Endodermal cell (in vitro differentiated cells): ENCODE results near the gene NADSYN1. TPM values are rescaled to one million over a fixed set of nuclear protein-coding genes. Genes with fewer than 3 reads are reported as not detected.

Experiments
- DNase-seq: peaks from one replicate; pipeline ENCODE4 v3.0.0-alpha.2; 2017
- H3K27ac ChIP-seq: 2 replicates; pipeline ENCODE4 v1.5.1; 2013; ENCODE audit warnings: mild to moderate bottlenecking, low read depth, low read length, moderate library complexity
- H3K27me3 ChIP-seq: 2 replicates; pipeline ENCODE4 v1.6.1; 2013; ENCODE audit warnings: mild to moderate bottlenecking, low read length, moderate library complexity; ENCODE audit not compliant: insufficient read depth, control insufficient read depth, poor library complexity, severe bottlenecking
- H3K36me3 ChIP-seq: 2 replicates; pipeline ENCODE4 v1.7.0; 2013; ENCODE audit warnings: mild to moderate bottlenecking, low read length, moderate library complexity; ENCODE audit not compliant: control insufficient read depth, insufficient read depth
- H3K4me1 ChIP-seq: one replicate; pipeline ENCODE4 v1.7.0; 2013; ENCODE audit warnings: low read length; ENCODE audit not compliant: control insufficient read depth, insufficient read depth
- H3K4me3 ChIP-seq: 2 replicates; pipeline ENCODE4 v1.5.1; 2013; ENCODE audit warnings: mild to moderate bottlenecking, low read length, moderate library complexity
- H3K9ac ChIP-seq: 2 replicates; pipeline ENCODE4 v1.6.1; 2013; ENCODE audit warnings: mild to moderate bottlenecking, low read length, moderate library complexity; ENCODE audit not compliant: poor library complexity, severe bottlenecking; ENCODE audit errors: extremely low read depth
- H3K9me3 ChIP-seq: 2 replicates; pipeline ENCODE4 v1.6.1; 2013; ENCODE audit warnings: mild to moderate bottlenecking, low read length, moderate library complexity; ENCODE audit not compliant: control insufficient read depth
- H3K27ac Mint-ChIP-seq: 2 replicates; pipeline ENCODE4 v1.8.0; 2020; ENCODE audit warnings: mixed read lengths
- H3K27me3 Mint-ChIP-seq: 2 replicates; pipeline ENCODE4 v1.8.0; 2021; ENCODE audit warnings: mild to moderate bottlenecking, mixed read lengths; ENCODE audit not compliant: insufficient read depth
- H3K36me3 Mint-ChIP-seq: 2 replicates; pipeline ENCODE4 v1.8.0; 2020; ENCODE audit warnings: low read depth, mixed read lengths
- H3K4me1 Mint-ChIP-seq: 2 replicates; pipeline ENCODE4 v1.8.0; 2020; ENCODE audit warnings: mixed read lengths
- H3K4me3 Mint-ChIP-seq: 2 replicates; pipeline ENCODE4 v1.8.0; 2020; ENCODE audit warnings: mild to moderate bottlenecking, moderate library complexity, mixed read lengths
- H3K9me3 Mint-ChIP-seq: 2 replicates; pipeline ENCODE4 v1.8.0; 2020; ENCODE audit warnings: mild to moderate bottlenecking, mixed read lengths
- WGBS, 2 experiments: methylation state at CpG; one replicate each; pipeline versions ENCODE4 v1.1.5 to v1.1.7; 2013; ENCODE audit warnings: missing lambda C conversion rate in 2 of 2, mixed read lengths in 1 of 2; ENCODE audit not compliant: insufficient coverage in 1 of 2, insufficient read length in 1 of 2; 5-methylcytosine and 5-hydroxymethylcytosine counted together
- total RNA-seq, 2 donors: library from RNA; stranded (reverse); fragmentation: NEBNext Ultra II Directional in 1 of 2; extraction: Animal tissue kit (Norgen Biotek cat#: 25700) in 1 of 2; gene quantifications; 2 replicates in 1 of 2; 3 replicates in 1 of 2; pipeline ENCODE4 v1.2.1, GENCODE V29; 2021
- TF ChIP-seq, protein P1 (sequence below): fragments of 200-600 bp; sonication (generic); conservative IDR thresholded peaks from 2 replicates; pipeline ENCODE4 v1.5.0; 2021; ENCODE audit warnings: antibody characterized with exemption, mild to moderate bottlenecking

Gene NADSYN1
- total RNA-seq, 2 donors from 2014 or later, result 51.9 to 61.6 TPM

DNA sequence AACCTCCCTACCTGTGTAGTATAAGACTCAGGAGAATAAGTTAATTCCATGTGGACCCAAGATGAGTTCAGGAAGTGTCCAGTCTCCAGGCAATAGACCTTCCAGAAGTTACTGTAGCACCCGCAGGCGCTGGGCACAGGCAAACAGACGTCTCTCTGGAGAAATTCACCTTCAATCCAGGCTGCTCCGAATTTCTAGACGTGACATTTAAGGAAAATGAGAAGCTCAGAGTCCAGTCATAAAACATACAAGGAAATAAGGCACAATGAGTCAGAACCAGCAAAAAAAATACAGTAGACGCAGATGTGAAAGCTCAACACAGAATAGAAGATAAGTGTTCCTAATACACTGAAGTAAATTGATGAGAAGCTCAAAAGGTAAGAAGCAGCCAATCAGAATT is 14.2 kb downstream of the NADSYN1 start:
- TF ChIP-seq, protein P1, sequence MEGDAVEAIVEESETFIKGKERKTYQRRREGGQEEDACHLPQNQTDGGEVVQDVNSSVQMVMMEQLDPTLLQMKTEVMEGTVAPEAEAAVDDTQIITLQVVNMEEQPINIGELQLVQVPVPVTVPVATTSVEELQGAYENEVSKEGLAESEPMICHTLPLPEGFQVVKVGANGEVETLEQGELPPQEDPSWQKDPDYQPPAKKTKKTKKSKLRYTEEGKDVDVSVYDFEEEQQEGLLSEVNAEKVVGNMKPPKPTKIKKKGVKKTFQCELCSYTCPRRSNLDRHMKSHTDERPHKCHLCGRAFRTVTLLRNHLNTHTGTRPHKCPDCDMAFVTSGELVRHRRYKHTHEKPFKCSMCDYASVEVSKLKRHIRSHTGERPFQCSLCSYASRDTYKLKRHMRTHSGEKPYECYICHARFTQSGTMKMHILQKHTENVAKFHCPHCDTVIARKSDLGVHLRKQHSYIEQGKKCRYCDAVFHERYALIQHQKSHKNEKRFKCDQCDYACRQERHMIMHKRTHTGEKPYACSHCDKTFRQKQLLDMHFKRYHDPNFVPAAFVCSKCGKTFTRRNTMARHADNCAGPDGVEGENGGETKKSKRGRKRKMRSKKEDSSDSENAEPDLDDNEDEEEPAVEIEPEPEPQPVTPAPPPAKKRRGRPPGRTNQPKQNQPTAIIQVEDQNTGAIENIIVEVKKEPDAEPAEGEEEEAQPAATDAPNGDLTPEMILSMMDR, result no peak
- 93 to 100% methylated on average over 6 of the region's 6 CpGs for WGBS, 2 experiments

DNA sequence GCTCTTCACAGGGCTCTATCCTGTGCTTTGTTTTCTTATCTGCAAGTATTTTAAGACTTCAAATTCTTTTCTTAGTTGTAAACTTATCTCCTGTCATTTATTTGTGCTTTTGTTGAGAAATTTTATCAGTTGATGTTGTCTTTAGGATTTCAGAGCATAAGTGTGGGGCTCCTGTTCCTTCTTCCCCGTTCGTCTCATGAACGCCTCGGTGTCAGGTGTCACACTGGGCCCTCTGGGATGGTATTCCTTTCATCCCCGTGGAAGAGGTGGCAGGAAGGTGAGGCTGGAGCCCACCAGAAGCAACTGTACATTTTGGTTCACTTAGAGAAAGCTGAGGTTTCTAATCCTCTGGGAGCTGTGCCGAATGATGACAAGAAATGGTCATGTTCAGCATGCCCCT is 17.9 kb downstream of the NADSYN1 start:
- Histone ChIP-seq H3K4me1 (peaks cover 9% of the 10 kb centered on the region), H3K4me3 (no peak overlapping the region), H3K9me3 (peaks cover 42% of the 10 kb centered on the region), H3K27me3 (no peaks in the 10 kb centered on the region), H3K27ac (no peak overlapping the region), H3K9ac (no peak overlapping the region), H3K36me3 (peaks cover 74% of the 10 kb centered on the region)
- Mint-ChIP-seq H3K4me3 (no peak overlapping the region), H3K27me3 (no peaks in the 10 kb centered on the region), H3K36me3 (peaks cover 76% of the 10 kb centered on the region), H3K4me1 (peaks cover 14% of the 10 kb centered on the region), H3K27ac (no peak overlapping the region), H3K9me3 (peaks cover 40% of the 10 kb centered on the region)
- no peak for DNase-seq
- TF ChIP-seq, protein P1, result no peak
- WGBS, 2 experiments, result 61 to 100% methylated on average over 1 to 6 of the region's 6 CpGs

More for the DNA sequence above, 14.2 kb downstream of the NADSYN1 start:
- H3K27me3 ChIP-seq, result no peaks in the 10 kb centered on the region
- H3K27ac ChIP-seq, result no peak overlapping the region
- Mint-ChIP-seq H3K9me3 (peaks cover 40% of the 10 kb centered on the region), H3K4me3 (no peak overlapping the region), H3K4me1 (peaks cover 12% of the 10 kb centered on the region), H3K27ac (no peak overlapping the region), H3K36me3 (peaks cover 74% of the 10 kb centered on the region), H3K27me3 (no peaks in the 10 kb centered on the region)
- peaks cover 54% of the 10 kb centered on the region for H3K36me3 ChIP-seq
- peaks cover 9% of the 10 kb centered on the region for H3K4me1 ChIP-seq
- H3K9me3 ChIP-seq, result peaks cover 42% of the 10 kb centered on the region
- no peak overlapping the region for H3K9ac ChIP-seq
- peak overlapping the region; percentile 46 for H3K4me3 ChIP-seq
- no peak for DNase-seq

DNA sequence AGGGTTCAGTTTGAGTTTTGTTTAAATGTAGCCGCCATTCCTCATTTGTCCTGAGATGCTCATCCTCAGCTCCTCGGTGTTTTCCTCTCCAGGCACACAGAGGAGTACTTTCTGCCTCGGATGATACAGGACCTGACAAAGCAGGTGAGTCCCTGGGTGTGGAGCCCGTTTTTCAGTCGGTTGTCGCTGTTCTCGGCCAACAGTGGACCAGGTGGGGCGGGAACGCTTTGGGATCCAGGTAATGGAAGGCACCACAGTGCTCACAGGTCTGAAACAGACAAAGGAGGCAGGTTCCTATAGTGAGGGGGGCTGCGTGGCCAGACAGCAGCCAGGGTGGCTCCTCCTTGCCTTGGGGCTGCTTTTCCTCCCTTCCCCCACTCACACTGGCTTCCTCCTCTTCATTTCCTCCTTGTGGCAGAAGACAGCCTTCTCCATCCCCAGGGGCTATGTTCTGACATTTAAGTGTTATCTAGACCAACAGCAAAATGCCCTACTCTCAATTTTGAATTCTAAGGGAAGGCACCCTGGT is 19.4 kb downstream of the NADSYN1 start:
- no peak overlapping the region for H3K9ac ChIP-seq
- peaks cover 76% of the 10 kb centered on the region for H3K36me3 Mint-ChIP-seq

More for the DNA sequence above, 19.4 kb downstream of the NADSYN1 start:
- Mint-ChIP-seq H3K4me3 (no peak overlapping the region), H3K4me1 (peaks cover 18% of the 10 kb centered on the region), H3K27me3 (no peaks in the 10 kb centered on the region), H3K27ac (no peak overlapping the region), H3K9me3 (peaks cover 35% of the 10 kb centered on the region)
- Histone ChIP-seq H3K4me3 (no peak overlapping the region), H3K4me1 (peaks cover 9% of the 10 kb centered on the region), H3K27ac (no peak overlapping the region), H3K9me3 (peaks cover 31% of the 10 kb centered on the region), H3K27me3 (no peaks in the 10 kb centered on the region), H3K36me3 (peaks cover 60% of the 10 kb centered on the region)
- WGBS, 2 experiments, result 91 to 92% methylated on average over 10 of the region's 10 CpGs
- TF ChIP-seq, protein P1, result no peak
- no peak for DNase-seq
